NK-92 (cell line): ENCODE data around the gene HS3ST4.
"Not testable (repeated sequence)": the region's sequence is repeated elsewhere in the genome, so short reads cannot be mapped to it uniquely, and the experiment has no call there.

Experiments
- DNase-seq: peaks from one replicate; lab custom pipeline; 2025; ENCODE audit not compliant: unreplicated experiment; lab: John Stamatoyannopoulos, UW

The HS3ST4 gene

GRCh38 chr16:25730396-25730795 lies 38.6 kb downstream of the HS3ST4 start:
- no peak for DNase-seq

DNA sequence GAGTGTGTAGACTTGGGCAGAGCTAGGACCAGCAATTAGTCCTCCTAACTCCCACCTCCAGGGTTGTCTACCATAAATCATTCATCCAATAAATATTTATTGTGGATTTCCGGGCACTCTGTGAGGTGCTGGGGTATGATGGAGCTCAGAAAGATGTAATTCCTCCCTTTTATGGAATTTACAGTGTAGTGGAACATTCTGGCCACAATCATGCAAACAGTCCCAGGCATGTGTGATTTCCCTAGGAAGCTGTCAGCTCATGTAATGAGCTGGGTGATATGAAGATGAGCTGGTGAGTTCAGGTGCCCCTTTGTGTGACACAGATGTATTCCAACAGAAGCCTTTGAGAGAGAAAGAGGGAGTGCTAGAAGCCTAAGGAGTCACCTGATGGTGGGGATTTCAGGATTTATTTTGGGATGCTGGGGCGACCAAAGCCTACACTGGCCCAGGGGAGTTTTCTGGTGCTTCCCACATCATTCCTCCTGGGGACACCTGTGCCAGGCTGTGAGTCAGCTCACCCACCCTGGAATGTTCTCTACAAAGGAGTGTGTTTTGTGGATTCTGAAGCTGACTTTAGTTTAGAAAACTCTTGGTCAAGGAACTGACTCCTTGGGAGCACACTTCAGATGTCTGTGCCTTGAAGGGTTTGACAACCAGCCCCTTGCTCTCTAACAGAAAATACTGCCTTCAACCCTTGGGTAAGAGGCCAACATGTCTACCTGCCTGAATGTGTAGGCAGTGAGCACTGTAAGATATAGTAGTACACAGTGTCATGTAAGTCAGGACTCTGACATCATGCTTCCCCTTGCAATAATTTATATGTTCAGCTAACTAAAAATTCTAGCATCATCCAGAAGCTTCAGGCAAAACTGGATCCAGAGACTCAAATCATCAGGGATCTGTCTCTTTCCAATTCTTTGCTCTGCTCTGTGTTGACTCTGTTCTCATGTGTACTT lies 42.9 kb downstream of the HS3ST4 start:
- DNase-seq = no peak

GRCh38 chr16:25735645-25736044 lies 43.9 kb downstream of the HS3ST4 start:
- DNase-seq = no peak

- DNase-seq = no peak
These were observed 55.5 kb downstream of the HS3ST4 start for GRCh38 chr16:25747160-25747758.

- no peak for DNase-seq
These were observed 56.4 kb downstream of the HS3ST4 start for GRCh38 chr16:25748092-25748654.

DNA sequence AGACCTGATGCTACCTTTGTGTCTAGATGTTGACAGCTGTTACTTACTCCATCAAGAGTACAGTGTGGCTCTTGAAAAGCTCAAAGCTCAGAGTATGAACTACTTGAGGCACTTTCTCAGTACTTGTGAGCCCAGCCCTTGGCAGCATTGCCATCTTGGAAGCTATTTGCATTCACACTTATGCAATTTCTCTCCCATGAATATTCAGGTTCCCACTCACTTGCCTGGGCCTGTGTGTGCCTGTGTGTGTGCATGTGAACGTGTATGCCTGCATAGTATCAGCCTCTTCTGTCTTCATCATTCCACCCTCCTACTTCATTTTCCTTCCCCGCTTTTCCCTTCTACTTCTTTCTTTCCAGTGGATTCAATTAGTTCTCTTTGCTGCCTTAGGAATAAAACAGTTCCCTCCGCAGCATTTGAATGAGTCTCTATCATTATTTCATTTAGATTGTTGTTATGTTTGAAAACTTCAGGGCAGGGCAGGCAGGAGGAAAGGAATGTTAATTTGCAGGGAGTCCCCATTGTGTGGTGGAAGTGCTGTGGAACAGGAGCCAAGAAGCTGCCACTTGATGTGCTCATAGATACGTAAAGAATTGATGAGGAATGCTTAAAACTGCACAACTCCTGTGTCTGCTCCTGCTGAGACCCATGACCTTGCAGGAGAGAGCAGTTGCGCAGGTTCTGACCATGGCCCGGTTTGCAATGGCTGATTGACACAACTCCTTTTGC lies 58.9 kb downstream of the HS3ST4 start:
- DNase-seq = no peak

DNA sequence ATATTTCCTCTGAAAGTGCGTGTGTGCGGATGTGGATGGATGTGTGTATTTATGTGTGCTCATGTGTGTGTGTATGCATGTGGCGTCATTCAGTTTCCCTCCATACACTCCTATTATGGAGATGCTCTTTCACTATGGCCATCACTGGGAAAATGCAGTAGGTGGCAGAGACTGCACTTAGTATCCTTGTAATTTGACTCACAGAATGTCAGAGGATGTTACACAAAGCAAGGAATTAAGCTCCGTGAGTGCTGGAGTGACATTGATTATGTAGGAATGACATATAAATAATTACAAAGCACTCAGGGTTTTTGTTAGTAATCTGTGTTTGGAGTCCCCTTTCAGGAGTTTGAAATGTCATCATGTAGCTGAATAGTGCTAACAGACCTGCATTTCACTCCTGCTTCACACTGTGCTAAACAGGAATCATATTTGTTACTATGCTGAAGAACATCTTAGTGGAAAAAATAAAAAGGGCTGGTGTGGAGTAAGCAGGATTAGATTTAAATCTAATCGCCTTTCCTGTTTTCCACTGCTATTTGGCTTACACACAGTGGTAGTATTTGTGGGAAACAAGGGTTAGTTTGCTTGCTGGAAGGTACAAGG lies 59.6 kb downstream of the HS3ST4 start:
- no peak for DNase-seq

DNA sequence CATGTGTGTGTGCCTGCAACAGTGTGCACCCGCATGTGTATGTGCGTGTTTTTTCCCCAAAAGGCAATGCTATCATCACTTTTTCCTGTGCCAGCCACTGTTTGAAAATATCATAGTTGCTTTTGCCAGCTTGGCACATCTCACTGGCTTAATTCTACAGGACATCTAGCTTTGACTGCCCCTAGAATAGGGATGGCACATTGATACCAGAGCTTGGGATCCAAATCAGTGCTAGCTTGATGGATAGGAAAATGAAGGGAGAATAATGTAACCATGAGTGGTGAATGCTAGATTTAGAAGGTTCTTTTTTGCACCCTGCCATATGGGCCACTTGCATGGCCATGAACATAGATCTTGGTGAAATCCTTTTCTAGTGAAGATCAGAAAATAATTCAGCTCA lies 72.7 kb downstream of the HS3ST4 start:
- DNase-seq = no peak

DNA sequence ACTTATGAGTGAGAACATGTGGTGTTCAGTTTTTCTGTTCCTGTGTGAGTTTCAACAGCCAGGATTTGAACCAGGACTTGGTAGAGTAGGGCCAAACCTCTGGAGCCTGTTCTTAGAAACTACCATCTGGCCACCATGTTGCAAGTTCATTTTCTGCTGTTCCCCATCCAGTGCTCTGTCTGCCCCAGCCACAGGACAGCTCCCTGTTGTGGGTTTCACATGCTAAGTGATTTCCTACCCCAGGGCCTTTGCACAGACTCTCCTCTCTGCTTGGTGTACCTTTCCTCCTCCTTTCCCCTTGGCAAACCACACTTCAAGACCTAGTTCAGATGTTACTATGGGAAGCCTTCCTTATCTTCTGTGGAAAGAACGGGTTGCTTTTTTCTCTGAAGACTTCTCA lies 79.5 kb downstream of the HS3ST4 start:
- DNase-seq = no peak

DNA sequence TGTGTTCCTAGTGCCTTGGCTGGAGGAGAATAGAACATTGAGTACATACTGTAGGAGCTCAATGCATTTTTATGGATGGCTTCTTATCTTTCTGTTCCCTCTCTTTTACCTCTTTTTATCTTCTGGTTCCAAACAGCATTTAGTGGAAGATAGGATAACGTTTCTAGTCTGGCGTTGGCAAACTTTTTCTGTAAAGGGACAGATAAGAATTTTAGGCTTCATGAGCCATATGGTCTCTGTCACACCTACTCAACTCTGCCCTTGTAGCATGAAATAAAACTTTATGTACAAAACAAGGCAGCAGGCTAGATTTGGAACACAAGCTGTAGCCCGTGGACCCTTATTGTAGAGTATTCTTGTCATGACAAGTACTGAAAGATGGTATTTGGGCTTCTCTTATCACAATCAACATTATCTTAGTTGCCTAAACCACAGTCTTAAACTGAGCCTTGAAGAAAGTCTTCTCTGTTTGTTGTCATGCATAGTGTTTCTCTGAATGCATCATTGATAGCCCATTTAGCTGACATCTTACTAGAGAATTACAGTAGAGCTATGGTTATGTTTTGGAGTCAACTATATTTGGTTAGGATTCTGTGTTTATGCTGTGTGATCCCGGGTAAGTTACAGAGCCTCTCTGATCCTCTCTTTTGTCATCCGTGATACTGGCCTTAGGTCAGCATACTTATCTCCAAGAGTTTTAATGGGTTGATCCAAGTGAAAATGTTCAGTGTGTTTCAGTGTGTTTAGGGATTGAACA lies 80.2 kb downstream of the HS3ST4 start:
- DNase-seq = no peak

DNA sequence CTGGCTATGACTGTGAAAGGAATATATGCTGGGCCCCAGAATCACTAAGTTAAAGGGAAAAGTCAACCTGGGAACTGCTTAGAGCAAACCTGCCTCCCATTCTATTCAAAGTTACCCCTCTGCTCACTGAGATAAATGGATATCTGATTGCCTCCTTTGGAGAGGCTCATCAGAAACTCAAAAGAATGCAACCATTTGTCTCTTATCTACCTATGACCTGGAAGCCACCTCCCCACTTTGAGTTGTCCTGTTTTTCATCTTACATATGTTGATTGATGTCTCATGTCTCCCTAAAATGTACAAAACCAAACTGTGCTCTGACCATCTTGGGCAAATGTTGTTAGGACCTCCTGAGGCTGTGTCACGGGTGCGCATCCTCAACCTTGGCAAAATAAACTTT lies 84.5 kb downstream of the HS3ST4 start:
- not testable (repeated sequence) for DNase-seq

DNA sequence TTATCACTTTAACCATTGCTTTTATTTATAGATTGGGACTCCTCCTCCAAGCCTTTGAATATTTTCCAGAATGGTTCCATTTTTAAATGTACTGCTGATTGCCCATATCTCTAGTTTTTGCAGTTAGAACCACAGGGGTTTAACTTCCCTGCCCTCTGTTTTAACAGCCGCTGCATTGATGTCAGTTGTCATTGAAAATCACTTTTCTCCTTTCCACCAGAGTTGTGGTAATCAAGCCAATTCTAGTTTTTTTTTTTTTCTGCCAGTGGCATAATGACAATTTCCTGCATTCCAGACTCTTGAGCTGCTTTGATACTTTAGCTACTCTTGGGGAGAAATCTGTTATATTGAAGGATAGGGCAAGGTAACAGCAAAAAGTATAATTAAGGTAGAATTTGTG lies 91.5 kb downstream of the HS3ST4 start:
- no peak for DNase-seq

DNA sequence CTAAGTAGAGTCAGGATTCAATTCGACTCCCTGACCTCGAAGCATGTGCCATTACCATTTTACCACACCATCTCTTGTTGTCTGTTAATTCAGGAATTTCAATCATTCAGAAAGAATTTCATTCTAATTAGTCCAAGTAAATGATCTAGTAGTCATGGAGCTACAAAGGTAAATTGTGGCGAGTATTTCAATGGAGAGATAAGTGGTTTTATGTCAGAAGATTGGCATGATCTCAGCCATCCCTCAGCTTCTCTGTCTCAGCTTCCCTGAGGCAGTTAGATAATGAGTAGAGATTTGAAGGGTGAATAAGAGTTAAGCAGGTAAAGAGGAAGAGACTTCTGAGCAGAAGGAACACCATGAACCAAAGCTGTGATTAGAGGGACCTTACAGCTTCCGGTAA lies 93.6 kb downstream of the HS3ST4 start:
- DNase-seq = no peak

GRCh38 chr16:25786748-25787147 lies 95.0 kb downstream of the HS3ST4 start:
- no peak for DNase-seq

DNA sequence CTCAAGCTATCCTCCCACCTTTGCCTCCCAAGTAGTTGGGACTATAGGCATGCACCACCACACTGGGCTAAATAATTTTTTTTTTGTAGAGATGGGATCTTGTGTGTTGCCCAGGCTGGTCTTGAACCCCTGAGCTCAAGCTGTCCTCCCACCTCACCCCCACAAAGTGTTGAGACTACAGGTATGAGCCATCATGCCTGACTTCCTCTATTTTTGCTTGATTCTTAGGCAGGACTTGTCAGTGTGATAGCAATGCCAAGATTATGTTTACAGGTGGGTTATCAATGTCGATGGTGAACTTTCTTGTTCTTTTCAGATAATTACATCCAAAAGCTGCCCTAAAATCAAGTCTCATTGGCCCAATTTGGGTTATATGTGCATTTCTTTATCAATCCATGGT lies 96.9 kb downstream of the HS3ST4 start:
- DNase-seq = no peak

- DNase-seq = no peak
These were observed 104.5 kb downstream of the HS3ST4 start for GRCh38 chr16:25796239-25796638.

DNA sequence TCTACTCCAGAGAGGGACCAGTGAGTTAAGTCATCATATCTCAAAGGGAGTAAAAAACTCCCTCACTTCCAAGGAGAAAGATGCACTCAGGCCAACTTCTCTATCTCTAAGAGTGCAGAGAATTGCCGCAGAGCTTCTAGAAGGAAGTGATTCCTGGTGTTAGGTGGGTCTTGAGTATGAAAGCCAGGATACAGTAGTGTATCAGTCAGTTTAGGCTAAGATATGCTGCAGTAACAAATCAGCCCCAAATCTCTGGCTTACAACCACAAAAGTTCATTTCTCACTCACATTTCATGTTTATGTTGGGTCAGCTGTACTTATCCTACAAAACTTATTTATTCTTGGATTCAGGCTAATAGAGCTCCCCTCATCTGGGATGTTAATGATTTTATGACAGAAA lies 106.3 kb downstream of the HS3ST4 start:
- no peak for DNase-seq

DNA sequence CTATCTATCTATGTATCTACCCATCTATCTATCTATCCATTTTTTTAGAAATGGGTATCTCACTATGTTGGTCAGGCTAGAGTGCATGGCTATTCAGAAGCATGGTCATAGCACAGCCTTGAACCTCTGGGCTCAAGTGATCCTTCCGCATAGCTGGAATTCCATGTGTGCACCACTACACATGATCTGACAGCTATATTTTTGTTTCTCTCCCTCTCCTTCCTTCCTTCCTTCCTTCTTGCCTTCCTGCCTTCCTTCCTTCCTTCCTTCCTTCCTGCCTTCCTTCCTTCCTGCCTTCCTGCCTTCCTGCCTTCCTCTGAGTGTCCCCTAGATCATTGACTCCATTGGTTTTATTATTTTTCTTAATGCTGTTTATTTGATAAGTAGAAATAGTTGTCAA lies 108.1 kb downstream of the HS3ST4 start:
- DNase-seq = no peak

DNA sequence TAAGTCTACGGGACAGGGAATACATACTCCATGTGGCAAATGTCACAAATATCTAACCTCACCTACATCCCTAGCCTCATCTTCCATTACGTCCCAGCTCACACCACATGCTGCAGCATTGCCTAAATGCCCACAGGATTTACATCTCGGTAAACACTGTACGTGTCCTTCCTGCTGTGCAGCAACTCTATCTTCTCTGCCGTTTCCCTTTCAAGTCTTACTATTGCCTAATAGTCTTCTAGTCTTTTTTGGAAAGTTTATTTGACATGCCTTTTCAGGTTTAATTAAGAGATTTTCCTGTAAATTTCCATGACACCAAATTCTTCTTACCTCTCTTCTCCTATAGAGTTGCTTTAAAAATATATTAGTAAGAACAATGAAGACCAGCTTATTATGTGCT lies 120.5 kb downstream of the HS3ST4 start:
- no peak for DNase-seq

- no peak for DNase-seq
These were observed 125.5 kb downstream of the HS3ST4 start for GRCh38 chr16:25817295-25817694.
